C4-2B (cell line): Measurements from ENCODE around the gene PRUNE2.

ENCODE experiments used
- CTCF ChIP-seq: fragments of 450-650 bp; conservative IDR thresholded peaks from 2 replicates; pipeline ENCODE4 v1.5.1; 2017; ENCODE audit warnings: mild to moderate bottlenecking
- ZFX ChIP-seq: fragments of 450-650 bp; IDR thresholded peaks from 2 replicates; pipeline ENCODE4 v1.6.1; 2017

- no peak for TF ChIP-seq CTCF
- no peak for TF ChIP-seq ZFX
Measured at GRCh38 chr9:76876098-76876497, 29.8 kb downstream of the PRUNE2 start.
